ENCODE data around the gene CARM1.
A peak's percentile ranks its signal among the peaks of the same experiment; 100 is the strongest.
"Not testable (repeated sequence)": the region's sequence is repeated elsewhere in the genome, so short reads cannot be mapped to it uniquely, and the experiment has no call there.

CARM1 gene

DNA sequence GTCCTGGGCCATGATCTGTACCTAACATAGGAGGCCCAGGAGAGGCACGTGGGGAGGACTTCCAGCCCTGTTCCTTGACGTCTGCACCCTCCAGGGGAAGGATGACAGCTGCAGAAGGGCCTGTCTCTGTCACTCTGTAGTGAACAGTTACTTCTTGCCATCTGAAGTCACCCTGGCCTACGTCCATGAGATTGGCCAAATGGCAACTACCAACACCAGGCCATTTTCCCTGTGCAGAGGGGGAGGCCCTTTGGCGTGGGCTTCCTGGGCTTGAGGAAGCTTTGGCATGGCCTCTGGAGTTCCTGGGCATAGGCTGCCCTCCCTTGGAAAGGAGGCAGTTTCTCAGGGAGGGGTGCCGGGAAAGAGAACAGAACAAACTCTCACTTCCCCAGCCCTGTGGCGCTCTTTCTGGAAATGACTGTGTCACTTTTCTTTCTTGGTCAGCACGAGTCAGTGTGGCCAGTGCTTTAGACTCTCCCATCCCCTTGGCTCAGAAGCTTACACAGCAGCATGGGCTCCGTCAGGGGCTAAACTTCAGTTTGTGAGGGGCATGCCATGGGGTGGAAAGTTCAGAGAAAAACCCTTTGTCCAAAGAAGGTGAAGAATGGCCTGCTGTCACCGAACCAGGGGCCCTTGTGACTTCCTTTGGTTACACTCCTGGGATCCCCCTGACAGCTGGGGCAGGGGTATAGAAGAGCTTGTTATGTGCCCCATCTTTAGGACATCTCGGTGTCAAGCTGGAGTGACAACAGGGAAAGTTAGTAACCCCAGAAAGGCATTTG is 5.3 kb downstream of the CARM1 start:
- no peak for DNase-seq

DNA sequence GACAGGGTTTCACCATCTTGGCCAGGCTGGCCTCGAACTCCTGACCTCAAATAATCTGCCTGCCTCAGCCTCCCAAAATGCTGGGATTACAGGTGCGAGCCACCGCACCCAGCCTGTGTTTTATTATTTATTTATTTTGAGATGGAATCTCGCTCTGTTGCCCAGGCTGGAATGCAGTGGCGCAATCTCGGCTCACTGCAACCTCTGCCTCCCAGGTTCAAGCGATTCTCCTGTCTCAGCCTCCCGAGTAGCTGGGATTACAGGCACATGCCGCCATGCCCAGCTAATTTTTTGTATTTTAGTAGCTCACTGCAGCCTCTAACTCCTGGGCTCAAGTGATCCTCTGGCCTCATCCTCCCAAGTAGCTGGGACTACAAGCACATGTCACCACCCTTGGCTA is 6.3 kb downstream of the CARM1 start:
- DNase-seq = not testable (repeated sequence)

DNA sequence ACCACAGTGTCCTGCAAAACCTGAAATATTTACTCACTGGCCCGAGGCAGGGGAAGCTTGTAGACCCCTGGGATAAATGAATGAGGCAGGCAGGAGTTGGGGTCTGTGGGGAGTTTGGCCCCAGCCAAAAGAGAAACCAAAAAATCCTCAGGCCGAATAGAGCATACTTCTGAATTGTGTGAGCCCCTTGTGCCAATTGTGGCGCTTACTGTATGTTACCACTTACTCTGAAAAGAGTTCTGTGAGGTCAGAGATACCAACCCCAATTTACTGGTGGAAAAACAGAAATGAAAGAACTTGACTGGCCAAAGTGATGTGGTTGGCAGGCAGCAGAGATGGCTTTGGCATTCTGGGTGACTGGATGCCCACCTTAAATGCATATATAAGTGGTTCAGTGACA is 6.9 kb downstream of the CARM1 start:
- no peak for DNase-seq

DNA sequence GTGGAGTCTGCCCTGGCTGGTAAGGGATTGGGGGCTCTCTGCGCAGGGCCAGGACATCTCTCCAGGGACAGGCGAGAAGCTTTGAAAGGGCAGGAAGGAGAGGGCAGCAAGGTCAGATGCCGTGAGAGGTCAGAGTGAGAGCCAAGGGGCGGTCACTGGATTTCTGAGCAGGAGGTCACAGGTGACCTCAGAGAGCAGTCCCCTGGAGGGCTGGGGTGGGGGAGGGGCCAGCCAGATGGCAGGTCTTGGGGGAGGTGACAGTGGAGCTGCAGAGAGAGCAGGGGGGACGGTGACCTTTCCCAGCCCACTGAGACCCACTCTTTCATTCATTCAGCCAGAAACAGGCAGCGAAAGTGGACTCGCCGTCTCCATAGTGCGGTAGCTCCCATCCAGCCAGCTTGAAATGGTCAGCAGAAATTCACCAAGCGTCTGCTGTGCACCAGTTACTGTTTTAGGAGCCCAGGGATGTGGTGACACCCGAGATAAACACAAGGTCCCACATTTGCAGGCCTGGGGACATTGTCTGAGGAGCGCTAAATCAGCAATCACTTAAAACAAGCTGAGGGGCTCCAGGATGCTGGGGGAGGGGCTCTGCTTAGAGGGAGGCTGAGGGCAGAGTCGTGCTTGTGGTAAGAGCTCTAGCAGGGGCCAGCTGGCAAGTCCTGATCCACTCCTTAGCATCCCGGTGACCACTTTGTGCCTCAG is 10.2 kb downstream of the CARM1 start:
- DNase-seq = no peak

DNA sequence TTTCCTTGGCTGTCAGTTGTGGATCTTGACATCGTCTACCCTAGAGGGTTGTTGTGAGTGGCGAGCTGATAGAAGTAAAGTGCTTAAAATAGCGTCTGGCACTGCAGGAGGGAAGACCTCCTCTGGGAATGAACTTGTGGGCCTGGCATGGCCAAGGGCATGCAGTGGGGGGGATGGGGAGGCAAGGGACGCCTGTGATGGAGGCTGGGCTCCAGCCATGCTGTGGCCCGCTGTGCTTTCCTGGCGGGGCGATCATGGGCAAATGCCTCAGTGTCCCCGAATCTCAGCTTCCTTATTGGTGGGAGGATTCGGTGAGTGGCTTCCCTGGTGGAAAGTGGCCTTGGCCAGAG is 10.7 kb downstream of the CARM1 start:
- DNase-seq = no peak

DNA sequence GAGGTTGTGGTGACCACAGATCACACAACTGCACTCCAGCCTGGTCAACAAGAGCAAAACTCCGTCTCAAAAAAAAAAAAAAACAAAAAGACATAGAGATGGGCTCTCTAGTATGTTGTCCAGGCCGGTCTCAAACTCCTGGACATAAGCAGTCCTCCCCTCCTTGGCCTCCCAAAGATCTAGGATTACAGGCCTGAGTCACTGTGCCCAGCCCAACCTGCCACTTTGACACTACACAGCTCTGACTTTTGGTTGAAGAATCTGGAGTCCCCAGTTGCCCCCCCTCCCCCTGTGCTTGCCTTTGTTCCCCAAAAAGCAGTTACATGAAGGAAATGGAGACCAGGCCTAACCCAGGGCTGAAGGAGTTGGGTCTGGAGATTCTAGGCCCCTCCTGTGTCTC is 12.9 kb downstream of the CARM1 start:
- DNase-seq = no peak

DNA sequence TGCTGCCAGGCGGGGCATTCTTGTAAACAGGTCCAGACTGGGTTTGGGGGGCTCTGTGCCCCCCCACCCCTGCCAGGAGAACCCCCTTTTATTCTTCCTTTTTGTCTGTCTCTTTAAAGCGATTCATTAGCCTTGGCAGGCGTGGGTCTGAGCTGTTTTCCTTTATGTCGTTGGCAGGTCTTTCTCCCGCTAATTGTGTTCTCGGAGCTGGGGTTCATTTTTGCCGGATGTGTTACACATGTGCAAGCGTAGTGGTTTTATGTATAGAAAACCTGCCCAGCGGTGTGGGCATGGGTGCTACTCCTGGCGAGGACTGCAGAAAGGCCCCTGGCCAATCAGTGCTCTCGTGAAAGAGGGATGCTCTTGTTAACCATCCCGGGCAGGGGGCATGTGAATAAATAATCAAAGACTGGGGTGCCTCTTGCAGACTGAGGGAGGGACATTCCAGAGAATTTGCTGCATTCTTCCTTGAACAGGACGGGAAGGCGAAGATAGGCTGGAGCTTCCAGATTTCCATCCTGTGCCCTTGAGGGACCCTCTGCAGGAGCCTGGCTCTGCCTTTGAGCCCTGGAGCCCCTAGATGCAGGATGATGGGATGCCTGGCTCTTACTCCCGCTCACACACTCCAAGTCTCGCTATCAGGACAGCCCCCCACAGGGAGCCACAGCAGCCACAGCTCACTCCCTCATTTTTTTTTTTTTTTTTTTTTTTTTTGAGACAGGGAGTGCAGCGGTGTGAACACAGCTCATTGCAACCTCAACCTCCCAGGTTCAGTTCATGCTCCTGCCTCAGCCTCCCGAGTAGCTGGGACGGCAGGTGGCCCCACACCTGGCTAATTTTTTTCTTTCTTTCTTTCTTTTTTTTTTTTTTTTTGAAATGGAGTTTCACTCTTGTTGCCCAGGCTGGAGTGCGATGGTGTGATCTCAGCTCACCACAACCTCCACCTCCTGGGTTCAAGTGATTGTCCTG is 14.1 kb downstream of the CARM1 start:
- no peak for DNase-seq

DNA sequence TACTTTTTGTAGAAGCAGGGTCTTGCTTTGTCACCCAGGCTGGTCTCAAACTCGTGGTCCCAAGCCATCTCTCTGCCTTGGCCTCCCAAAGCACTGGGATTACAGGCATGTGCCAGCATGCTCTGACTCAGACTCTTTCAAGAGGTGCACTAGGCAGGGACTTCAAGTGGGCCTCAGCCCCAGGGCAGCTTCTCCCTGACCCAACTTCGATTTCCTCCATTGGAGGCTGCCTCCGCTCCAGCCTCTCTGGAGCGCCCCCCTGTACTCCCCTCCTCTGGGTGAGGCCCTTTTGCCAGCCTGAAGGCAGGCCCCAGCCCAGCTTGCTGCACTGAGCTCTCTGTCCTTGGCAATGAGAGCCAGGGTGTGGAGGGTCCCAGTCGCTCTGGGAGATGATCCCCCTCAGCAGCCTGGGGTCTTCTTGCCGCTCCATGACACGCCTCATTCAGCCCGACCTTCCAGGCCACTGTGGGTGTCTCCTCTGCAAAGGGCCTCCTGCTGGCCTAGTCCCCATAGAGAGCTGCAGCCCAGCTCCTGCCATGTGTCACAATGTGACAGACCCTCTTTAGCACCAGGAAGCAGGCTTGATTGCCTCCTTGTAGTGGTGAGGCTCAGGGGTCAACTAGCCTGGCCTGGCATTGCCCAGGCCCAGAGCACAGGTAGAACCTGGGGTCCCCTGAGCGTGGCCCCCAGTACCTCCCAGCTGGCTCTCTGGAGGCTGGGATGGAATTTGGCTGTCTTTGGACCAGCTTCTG is 16.4 kb downstream of the CARM1 start:
- DNase-seq = no peak

DNA sequence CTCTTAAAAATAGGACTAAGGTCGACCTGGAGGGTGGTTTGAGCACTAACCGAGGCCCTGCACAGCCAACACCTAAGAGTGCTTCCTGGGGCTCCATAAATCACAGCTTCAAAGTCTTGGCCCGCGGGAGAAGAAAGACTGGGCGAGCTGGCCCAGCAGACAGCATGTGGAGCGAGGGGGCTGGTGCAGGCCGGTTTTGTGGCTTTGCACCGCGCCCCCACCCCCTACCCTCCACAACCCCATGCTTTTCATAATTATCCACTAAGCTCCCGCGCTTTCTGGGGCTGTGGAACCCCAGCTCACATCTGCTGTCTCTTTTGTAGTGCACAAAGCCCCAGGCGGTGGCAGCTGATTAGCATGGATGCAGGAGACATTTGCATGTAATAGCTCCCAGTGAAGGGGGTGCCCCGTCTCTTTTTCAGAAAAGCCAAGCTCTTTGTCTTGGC is 17.1 kb downstream of the CARM1 start:
- peak; percentile 62 for DNase-seq

DNA sequence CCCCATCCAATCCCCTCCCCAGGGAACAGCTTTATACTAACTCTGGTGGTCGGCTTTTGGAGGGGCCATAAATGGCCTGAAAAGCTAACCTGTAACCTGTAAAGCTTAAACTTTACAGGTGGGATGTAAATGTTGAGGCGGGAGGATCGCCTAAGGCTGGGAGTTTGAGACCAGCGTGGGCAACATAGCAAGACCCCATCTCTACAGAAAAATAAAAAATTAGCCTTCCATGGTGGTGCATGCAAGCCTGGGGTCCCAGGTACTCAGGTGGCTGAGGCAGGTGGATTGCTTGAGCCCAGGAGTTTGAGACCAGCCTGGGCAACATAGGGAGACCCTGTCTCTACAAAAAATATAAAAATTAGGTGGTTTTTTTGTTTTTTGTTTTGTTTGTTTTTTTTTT is 18.5 kb downstream of the CARM1 start:
- DNase-seq = no peak

DNA sequence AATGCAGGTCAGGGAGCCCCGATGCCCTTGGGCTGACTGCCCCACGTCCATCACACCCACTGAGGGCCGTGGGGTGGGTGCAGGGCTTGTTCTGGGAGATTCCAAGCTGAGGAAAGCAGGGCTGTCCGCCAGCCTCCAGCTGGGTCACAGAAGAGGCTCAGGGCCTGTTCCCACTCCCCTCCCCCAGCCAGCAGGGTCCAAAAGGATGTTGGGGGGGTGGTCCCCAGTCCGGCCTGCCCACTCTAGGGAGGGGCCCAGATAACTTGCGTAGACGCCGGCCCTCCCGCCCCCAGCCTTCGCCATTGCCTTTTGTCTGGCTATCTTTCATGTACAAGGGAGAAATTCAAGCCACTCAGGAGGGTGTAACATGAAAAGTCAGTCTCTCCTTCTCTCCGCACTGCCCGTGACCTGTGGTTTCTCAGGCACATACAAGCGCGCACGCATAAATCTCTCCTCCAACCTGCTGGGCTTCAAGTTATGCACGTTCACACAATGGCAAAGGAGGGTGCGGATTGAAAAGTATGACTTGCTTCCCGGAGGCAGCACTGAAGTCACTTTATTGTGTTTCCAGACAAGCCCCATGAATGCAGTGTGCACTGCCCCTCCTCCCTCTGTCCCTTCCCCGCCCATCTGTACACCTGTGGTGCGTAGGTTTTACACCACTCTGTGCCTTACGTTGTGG is 20.2 kb downstream of the CARM1 start:
- DNase-seq = peak; percentile 78

DNA sequence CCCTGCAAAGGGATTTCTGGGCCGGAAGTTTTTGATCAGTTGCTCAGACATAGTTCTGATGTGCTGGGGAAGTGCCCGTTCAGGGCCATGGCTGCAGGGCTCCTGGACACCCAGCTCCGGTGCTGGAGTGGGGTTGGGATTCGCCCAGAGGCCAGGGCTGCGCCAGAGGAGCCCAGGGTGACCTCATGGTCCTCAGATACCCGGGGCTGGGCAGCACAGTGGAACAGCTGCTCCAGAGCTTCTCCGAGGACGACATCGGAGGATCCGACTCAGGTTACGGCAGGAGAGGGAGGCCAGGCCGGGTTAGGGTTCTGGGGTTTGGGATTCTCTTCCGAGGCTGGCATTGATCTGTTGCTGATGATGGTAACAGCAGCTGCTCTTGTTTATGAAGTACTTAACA is 20.9 kb downstream of the CARM1 start:
- DNase-seq = peak; percentile 71

DNA sequence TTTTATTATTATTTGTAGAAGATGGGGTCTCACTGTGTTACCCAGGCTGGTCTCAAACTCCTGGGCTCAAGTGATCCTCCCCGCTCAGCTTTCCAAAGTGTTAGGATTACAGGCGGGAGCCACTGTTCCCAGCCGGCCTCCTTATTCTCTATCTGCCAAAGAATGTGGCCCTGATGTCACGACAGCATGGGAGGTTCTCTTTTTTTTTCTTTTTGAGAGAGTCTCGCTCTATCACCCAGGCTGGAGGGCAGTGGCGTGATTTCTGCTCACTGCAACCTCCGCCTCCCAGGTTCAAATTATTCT is 23.5 kb downstream of the CARM1 start:
- DNase-seq = no peak

DNA sequence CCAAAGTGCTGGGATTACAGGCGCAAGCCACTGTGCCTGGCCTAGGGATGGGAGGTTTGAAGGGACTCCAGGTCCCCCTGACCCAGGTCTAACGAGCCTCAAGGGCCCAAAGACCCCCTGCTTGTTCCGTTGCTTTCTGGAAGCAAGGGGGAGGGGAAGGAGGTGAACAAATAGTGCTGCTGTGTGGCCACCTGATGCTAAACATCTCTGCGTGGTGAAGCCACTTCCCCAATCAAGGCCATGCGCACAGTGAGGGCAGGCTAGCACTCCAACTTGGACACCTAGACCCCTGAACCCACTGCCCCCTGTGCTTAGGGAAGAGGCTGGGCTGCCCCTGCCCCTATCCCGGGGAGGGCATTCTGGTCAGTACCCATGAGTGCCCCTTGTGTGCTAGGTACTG is 24.0 kb downstream of the CARM1 start:
- no peak for DNase-seq

DNA sequence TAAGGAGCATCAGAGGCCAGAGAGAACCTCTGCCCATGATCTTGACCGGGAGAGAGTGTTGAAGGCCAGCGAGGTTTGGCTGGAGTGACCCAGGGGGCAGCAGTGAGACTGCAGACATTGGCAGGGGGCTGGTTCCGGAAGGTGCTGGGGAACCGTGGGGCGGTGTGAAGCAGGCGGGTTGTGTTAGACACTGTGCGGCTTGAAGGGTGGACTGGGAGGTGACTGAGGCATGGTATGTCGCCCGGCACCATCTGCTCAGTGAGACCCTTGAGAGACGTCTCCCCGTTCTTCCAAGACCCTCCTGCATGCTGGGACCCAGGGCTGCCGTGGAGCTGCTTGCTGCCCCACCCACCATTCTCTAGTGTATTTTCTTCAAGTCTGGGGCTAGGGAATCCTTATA is 24.6 kb downstream of the CARM1 start:
- no peak for DNase-seq

DNA sequence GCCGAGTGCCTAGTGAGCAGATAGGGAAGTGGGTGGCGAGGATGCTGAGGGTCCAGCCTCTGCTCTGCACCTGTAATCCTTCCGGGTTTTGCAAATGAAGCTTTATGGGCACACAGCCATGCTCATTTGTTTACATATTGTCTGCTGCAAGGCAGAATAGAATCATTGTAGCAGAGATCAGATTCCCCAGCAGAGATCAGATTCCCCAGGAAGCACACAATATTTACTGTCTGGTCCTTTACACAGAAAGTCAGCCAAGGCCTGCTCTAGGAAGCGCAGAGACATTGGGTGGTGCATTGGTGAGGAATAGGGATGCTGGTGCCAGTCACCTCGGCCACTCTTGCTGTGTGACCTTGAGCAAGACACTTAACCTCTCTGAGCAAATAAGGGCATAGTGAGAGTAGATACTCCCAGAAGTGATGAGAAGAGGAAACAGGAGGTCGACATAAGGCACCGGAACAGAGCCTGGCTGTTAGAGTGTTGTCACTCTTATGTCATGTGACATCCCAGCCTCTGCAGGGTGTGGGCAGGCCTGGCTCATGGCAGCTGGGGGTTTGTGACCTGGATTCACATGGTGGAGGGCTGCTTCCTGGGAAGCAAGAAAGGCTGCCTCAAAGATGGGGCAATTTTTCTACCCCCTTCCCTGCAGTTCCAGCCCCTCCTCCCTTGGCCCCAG is 25.6 kb downstream of the CARM1 start:
- peak; percentile 60 for DNase-seq

DNA sequence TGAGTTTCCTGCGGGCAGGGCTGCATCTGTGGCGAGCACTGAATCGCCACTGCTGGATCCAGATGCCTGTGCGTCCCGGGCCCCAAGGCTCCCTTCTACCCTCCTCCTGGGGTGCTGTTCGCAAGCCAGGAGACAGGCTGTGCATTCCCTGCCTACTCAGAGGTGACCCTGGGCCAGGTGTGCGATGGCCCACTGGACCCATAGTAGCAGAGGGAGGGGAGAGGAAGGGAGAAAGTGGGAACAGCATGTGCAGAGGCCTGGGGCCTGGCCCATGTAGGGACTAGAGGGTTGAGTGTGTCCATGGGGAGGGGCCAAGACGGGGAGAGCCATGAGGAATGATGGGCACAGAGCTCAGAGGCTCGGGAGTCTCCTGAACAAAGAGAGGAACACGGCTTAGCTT is 27.3 kb downstream of the CARM1 start:
- DNase-seq = no peak

DNA sequence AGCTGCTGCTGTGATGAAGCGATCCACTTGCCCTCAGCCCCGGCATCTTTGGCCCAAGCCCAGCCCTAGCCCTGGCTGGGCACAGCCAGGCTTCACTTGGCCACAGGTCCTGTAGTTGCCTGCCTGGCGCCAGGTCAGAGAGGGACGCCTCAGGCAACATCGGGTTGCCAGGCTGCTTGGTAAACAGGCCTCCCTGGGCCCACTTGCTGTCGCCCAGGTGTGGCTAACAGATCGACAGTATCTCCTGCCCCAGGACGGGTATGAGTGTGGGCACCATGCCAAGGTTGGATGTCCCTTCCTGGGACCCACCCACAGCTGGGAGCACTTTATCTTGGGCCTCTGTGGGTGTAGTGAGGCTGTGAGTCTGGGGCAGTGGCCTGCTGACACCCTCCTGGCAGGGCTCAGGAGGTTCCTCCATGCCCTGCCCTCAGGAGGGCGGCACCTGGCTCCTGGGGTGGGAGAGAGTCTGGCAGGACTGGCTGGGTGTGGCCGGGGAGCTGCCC is 27.8 kb downstream of the CARM1 start:
- no peak for DNase-seq

DNA sequence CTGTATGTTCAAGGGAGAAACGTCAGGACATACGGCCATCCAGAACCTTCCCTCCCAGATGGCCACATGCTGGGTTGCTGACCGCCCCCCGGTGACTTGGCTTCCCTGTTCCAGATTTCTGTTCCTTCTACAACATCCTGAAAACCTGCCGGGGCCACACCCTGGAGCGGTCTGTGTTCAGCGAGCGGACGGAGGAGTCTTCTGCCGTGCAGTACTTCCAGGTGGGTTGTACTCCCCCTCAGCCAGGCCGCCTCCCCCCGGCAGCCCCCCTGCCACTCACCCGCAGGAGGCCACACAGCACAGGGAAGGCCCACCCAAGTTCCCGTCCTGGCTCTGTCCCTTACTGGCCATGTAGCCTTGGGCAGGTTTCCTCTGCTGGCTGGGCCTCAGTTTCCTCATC is 36.6 kb downstream of the CARM1 start:
- no peak for DNase-seq

DNA sequence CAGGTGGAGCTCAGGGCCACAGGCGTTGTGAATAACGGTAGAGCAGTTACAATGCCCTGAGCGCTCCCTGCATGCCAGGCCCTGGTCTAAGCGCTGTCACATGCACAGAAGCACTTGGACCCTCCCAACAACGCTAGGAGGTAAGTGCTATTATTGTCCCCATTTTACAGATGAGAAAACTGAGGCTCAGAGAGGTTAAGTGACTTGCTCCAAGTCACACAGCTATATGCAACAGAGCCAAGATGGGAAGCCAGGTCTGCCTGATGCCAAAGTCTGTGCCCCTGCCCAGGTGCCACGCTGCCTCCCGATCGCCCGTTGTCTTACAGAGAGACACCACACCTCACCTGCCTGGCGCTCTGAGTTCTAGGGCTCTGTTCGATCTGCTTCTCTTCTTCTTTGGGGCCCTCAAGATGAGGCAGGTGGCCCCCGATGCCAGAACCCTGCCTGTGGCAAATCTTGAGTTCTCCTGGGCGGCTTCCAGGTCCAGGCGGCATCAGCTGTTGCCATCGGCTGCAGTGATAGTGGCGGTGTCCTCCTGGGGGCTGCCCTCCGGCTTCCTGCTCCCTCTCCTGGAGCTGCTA is 37.1 kb downstream of the CARM1 start:
- no peak for DNase-seq

Measured in NCI-H2107 (cell line).